Activated naive CD4-positive, alpha-beta T cell treated with anti-CD3 and anti-CD28 coated beads for 36 hours (primary cell): ENCODE data around the gene NID2. TPM values are rescaled to one million over a fixed set of nuclear protein-coding genes. Genes with fewer than 3 reads are reported as not detected.

Experiments
- CTCF ChIA-PET: fragments of 350-600 bp; sonication (Branson Sonifier 250); formaldehyde crosslinking; loops from one replicate; lab custom pipeline; 2021; ENCODE audit warnings: antibody characterized with exemption; lab: Charles Lee
- DNase-seq: peaks from one replicate; pipeline ENCODE4 v3.0.0-alpha.2; 2020
- H3K27ac Mint-ChIP-seq: one replicate; pipeline ENCODE4 v1.8.0; 2021; ENCODE audit warnings: mild to moderate bottlenecking, mixed read lengths
- H3K27me3 Mint-ChIP-seq: one replicate; pipeline ENCODE4 v1.8.0; 2021; ENCODE audit warnings: low read depth, mixed read lengths
- H3K36me3 Mint-ChIP-seq: one replicate; pipeline ENCODE4 v1.8.0; 2021; ENCODE audit warnings: low read depth, mixed read lengths
- H3K4me1 Mint-ChIP-seq: one replicate; pipeline ENCODE4 v1.8.0; 2021; ENCODE audit warnings: low read depth, mixed read lengths
- H3K4me3 Mint-ChIP-seq: one replicate; pipeline ENCODE4 v1.8.0; 2021; ENCODE audit warnings: mild to moderate bottlenecking, moderate library complexity, mixed read lengths
- H3K9me3 Mint-ChIP-seq: one replicate; pipeline ENCODE4 v1.8.0; 2021; ENCODE audit warnings: mixed read lengths
- intact Hi-C: fragments of 100-400 bp; cut with micrococcal nuclease; formaldehyde crosslinking; loops from one replicate; pipeline ENCODE4 v1.15.1; 2023
- total RNA-seq, 2 experiments: library from RNA; stranded (reverse); gene quantifications; one replicate each; pipeline ENCODE4 v1.2.3, GENCODE V29; 2021

NID2 gene
- total RNA-seq, 2 experiments from 2014 or later: not detected

DNA sequence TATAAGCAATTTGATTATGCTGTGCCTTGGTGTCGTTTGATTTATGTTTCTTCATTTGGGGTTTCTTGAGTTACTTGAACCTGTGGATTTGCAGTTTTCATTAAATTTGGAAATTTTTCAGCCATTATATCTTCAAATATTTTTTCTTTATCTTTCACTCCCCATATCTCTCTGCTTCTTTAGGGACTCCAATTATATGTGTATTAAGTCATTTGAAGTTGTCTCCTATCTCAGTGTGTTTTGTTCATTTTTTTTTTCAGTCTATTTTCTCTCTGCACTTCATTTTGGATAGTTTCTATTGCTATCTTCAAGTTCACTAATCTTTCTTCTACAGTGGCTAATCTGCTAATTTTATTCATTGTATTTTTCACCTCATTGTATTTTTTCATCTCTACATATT is 108.9 kb downstream of the NID2 start:
- peaks cover 31% of the 10 kb centered on the region for H3K9me3 Mint-ChIP-seq
- H3K4me1 Mint-ChIP-seq: peaks cover 46% of the 10 kb centered on the region
- peaks cover 57% of the 10 kb centered on the region for H3K36me3 Mint-ChIP-seq

DNA sequence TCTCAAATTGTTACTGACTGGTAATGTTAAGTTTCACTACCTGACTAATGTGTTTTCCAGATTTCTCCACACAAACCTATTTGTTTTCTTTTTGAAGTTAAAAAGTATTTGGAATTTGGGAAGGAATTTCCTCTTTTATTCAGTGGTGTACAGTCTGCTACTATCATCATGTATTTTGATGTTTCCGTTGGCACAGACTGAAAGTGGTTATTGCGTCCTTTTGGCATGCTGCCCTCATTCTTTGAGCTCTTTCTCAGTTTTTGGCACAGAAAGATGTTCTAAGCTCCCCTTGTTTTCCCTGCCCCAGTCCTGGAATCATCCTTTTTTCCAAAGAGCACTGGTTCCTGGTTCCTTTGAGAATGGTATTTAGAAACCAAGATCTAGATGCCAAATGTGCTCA is 110.9 kb downstream of the NID2 start:
- peaks cover 31% of the 10 kb centered on the region for H3K9me3 Mint-ChIP-seq
- H3K36me3 Mint-ChIP-seq: peaks cover 75% of the 10 kb centered on the region
- intact Hi-C loops: no loop called here
- CTCF ChIA-PET: no interaction called here
- DNase-seq: no peak
- H3K27me3 Mint-ChIP-seq: no peaks in the 10 kb centered on the region
- H3K27ac Mint-ChIP-seq: no peak overlapping the region
- no peak overlapping the region for H3K4me3 Mint-ChIP-seq
- H3K4me1 Mint-ChIP-seq: peaks cover 37% of the 10 kb centered on the region

More for the DNA sequence above, 108.9 kb downstream of the NID2 start:
- Mint-ChIP-seq H3K27ac (no peak overlapping the region), H3K27me3 (no peaks in the 10 kb centered on the region), H3K4me3 (no peak overlapping the region)
- intact Hi-C loops: no loop called here
- no peak for DNase-seq
- CTCF ChIA-PET: no interaction called here

Other genes with a start within 250 kb of the NID2 start
- 100 to 1,000 TPM; 176 to 181 TPM for gene GNG2, start 208.4 kb downstream of the NID2 start, total RNA-seq
- 100 to 1,000 TPM; 255 to 275 TPM for gene RTRAF, start 79.5 kb downstream of the NID2 start, total RNA-seq
- gene PTGDR, start 198.6 kb upstream of the NID2 start, total RNA-seq: not detected
- 1 to 10 TPM in 1 of 2 experiments, under 1 TPM in 1; 0.67 to 1.2 TPM for gene PTGER2, start 245.3 kb upstream of the NID2 start, total RNA-seq